HG02870 (cell line): Measurements from ENCODE around the gene NUAK1.

Experiments used
- ATAC-seq: cut with Tn5 transposase; IDR thresholded peaks from one replicate; pipeline ENCODE4 v1.9.1; 2021; ENCODE audit warnings: mild to moderate bottlenecking, moderate library complexity; ENCODE audit not compliant: unreplicated experiment

NUAK1 gene

GRCh38 chr12:106138633-106139421 lies at the start of gene NUAK1:
Gene NUAK1, minus strand, starts transcription at chr12:106138954. Its CDS starts 301 bp downstream, at chr12:106138653.
- no peak for ATAC-seq

GRCh38 chr12:106188256-106188655 lies 49.5 kb upstream of the NUAK1 start:
- no peak for ATAC-seq

- ATAC-seq = no peak
These were observed 49.1 kb upstream of the NUAK1 start for GRCh38 chr12:106187842-106188241.

GRCh38 chr12:106187155-106187789 lies 48.5 kb upstream of the NUAK1 start:
- no peak for ATAC-seq

GRCh38 chr12:106183735-106184134 lies 45.0 kb upstream of the NUAK1 start:
- ATAC-seq = no peak

- ATAC-seq = no peak
These were observed 42.8 kb upstream of the NUAK1 start for GRCh38 chr12:106181401-106182114.

GRCh38 chr12:106179086-106179485 lies 40.3 kb upstream of the NUAK1 start:
- ATAC-seq = no peak

GRCh38 chr12:106178562-106178961 lies 39.8 kb upstream of the NUAK1 start:
- no peak for ATAC-seq

GRCh38 chr12:106176560-106176959 lies 37.8 kb upstream of the NUAK1 start:
- no peak for ATAC-seq

- ATAC-seq = no peak
These were observed 36.1 kb upstream of the NUAK1 start for GRCh38 chr12:106174876-106175275.

- ATAC-seq = no peak
These were observed 34.7 kb upstream of the NUAK1 start for GRCh38 chr12:106173442-106173841.

- no peak for ATAC-seq
These were observed 32.5 kb upstream of the NUAK1 start for GRCh38 chr12:106171117-106171750.

GRCh38 chr12:106170285-106170684 lies 31.5 kb upstream of the NUAK1 start:
- no peak for ATAC-seq

- ATAC-seq = no peak
These were observed 25.0 kb upstream of the NUAK1 start for GRCh38 chr12:106163712-106164111.

GRCh38 chr12:106161491-106161890 lies 22.7 kb upstream of the NUAK1 start:
- no peak for ATAC-seq

GRCh38 chr12:106160915-106161314 lies 22.2 kb upstream of the NUAK1 start:
- no peak for ATAC-seq

GRCh38 chr12:106157802-106158201 lies 19.0 kb upstream of the NUAK1 start:
- no peak for ATAC-seq

GRCh38 chr12:106154751-106155273 lies 16.1 kb upstream of the NUAK1 start:
- no peak for ATAC-seq

- ATAC-seq = no peak
These were observed 13.6 kb upstream of the NUAK1 start for GRCh38 chr12:106152334-106152733.

GRCh38 chr12:106150555-106150954 lies 11.8 kb upstream of the NUAK1 start:
- ATAC-seq = no peak
